Measurements from ENCODE around the gene TNFRSF14. TPM values are rescaled to one million over a fixed set of nuclear protein-coding genes. Genes with fewer than 3 reads are reported as not detected.

The TNFRSF14 gene
- total and polyA plus RNA-seq, 4 donors = 14.8 to 38.1 (median 29.1) TPM

- Histone ChIP-seq H3K4me3 (ENCODE audit: low read depth in 1 of 3, low read length in 3 of 3) (no peak overlapping the region), H3K9ac (ENCODE audit: low read depth in 1 of 2, low read length in 2 of 2) (no peak overlapping the region), H3K27me3 (ENCODE audit: control insufficient read depth in 4 of 4, insufficient read depth in 4 of 4, low read length in 3 of 4) (no peaks in the 10 kb centered on the region), H3K4me1 (ENCODE audit: control insufficient read depth in 4 of 4, insufficient read depth in 4 of 4, low read length in 3 of 4) (no peaks in the 10 kb centered on the region), H3K27ac (ENCODE audit: low read depth in 1 of 2, low read length in 2 of 2) (no peak overlapping the region), H3K9me3 (ENCODE audit: control insufficient read depth in 4 of 4, low read length in 3 of 4) (no peaks in the 10 kb centered on the region), H3K36me3 (ENCODE audit: control insufficient read depth in 4 of 4, insufficient read depth in 3 of 4, low read depth in 1 of 4, low read length in 3 of 4) (peaks cover 0 to 2% (median 0%) of the 10 kb centered on the region in 4 donors)
- TF ChIP-seq, protein P1, sequence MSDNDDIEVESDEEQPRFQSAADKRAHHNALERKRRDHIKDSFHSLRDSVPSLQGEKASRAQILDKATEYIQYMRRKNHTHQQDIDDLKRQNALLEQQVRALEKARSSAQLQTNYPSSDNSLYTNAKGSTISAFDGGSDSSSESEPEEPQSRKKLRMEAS (IDR thresholded peaks at IDR 0.05) = no peak
- TF ChIP-seq, protein P2, sequence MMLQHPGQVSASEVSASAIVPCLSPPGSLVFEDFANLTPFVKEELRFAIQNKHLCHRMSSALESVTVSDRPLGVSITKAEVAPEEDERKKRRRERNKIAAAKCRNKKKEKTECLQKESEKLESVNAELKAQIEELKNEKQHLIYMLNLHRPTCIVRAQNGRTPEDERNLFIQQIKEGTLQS (IDR thresholded peaks at IDR 0.05) = no peak
- no peak for TF ChIP-seq FOXA1 (IDR thresholded peaks at IDR 0.05)
- no peak for TF ChIP-seq RAD21 (IDR thresholded peaks at IDR 0.05)
- no peak for TF ChIP-seq REST (IDR thresholded peaks at IDR 0.05)
- no peak for TF ChIP-seq TAF1 (conservative IDR thresholded peaks at IDR 0.05)
- WGBS = 58% methylated on average over 20 of the region's 20 CpGs
- DNase-seq (ENCODE audit: low spot score) = no peak
These were observed 38.0 kb downstream of the TNFRSF14 start for GRCh38 chr1:2594001-2594640.

- Histone ChIP-seq H3K4me3 (ENCODE audit: low read depth in 1 of 3, low read length in 3 of 3) (no peak overlapping the region), H3K4me1 (ENCODE audit: control insufficient read depth in 4 of 4, insufficient read depth in 4 of 4, low read length in 3 of 4) (no peaks in the 10 kb centered on the region), H3K9me3 (ENCODE audit: control insufficient read depth in 4 of 4, low read length in 3 of 4) (no peaks in the 10 kb centered on the region), H3K9ac (ENCODE audit: low read depth in 1 of 2, low read length in 2 of 2) (no peak overlapping the region), H3K27ac (ENCODE audit: low read depth in 1 of 2, low read length in 2 of 2) (no peak overlapping the region), H3K36me3 (ENCODE audit: control insufficient read depth in 4 of 4, insufficient read depth in 3 of 4, low read depth in 1 of 4, low read length in 3 of 4) (no peaks in the 10 kb centered on the region), H3K27me3 (ENCODE audit: control insufficient read depth in 4 of 4, insufficient read depth in 4 of 4, low read length in 3 of 4) (no peaks in the 10 kb centered on the region)
- TF ChIP-seq RXRA (IDR thresholded peaks at IDR 0.05) (no peak), FOXA2 (IDR thresholded peaks at IDR 0.05) (no peak), HNF4A (conservative IDR thresholded peaks at IDR 0.05) (no peak), RAD21 (IDR thresholded peaks at IDR 0.05) (no peak), EGR1 (IDR thresholded peaks at IDR 0.05; ENCODE audit: low read depth in 2 of 2) (no peak), NR2F2 (IDR thresholded peaks at IDR 0.05) (no peak), HNF4G (IDR thresholded peaks at IDR 0.05) (no peak), GABPA (IDR thresholded peaks at IDR 0.05 in 1 of 2, conservative IDR thresholded peaks at IDR 0.05 in 1 of 2) (no peak), SP1 (IDR thresholded peaks at IDR 0.05) (no peak), FOXA1 (IDR thresholded peaks at IDR 0.05) (no peak), YY1 (IDR thresholded peaks at IDR 0.05) (no peak)
- TF ChIP-seq, protein P3, sequence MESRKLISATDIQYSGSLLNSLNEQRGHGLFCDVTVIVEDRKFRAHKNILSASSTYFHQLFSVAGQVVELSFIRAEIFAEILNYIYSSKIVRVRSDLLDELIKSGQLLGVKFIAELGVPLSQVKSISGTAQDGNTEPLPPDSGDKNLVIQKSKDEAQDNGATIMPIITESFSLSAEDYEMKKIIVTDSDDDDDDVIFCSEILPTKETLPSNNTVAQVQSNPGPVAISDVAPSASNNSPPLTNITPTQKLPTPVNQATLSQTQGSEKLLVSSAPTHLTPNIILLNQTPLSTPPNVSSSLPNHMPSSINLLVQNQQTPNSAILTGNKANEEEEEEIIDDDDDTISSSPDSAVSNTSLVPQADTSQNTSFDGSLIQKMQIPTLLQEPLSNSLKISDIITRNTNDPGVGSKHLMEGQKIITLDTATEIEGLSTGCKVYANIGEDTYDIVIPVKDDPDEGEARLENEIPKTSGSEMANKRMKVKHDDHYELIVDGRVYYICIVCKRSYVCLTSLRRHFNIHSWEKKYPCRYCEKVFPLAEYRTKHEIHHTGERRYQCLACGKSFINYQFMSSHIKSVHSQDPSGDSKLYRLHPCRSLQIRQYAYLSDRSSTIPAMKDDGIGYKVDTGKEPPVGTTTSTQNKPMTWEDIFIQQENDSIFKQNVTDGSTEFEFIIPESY (IDR thresholded peaks at IDR 0.05) = no peak
- TF ChIP-seq, protein P1 (IDR thresholded peaks at IDR 0.05) = no peak
- TF ChIP-seq, protein P2 (IDR thresholded peaks at IDR 0.05) = no peak
- DNase-seq (ENCODE audit: low spot score) = no peak
- 88% methylated on average over 17 of the region's 17 CpGs for WGBS
These were observed 38.5 kb downstream of the TNFRSF14 start for GRCh38 chr1:2594641-2595131.
